HG02763 (cell line): ENCODE measurements around the gene ARVCF.

Experiments
- ATAC-seq: cut with Tn5 transposase; IDR thresholded peaks from one replicate; pipeline ENCODE4 v1.9.1; 2021; ENCODE audit warnings: mild to moderate bottlenecking, moderate library complexity; ENCODE audit not compliant: unreplicated experiment

The ARVCF gene

DNA sequence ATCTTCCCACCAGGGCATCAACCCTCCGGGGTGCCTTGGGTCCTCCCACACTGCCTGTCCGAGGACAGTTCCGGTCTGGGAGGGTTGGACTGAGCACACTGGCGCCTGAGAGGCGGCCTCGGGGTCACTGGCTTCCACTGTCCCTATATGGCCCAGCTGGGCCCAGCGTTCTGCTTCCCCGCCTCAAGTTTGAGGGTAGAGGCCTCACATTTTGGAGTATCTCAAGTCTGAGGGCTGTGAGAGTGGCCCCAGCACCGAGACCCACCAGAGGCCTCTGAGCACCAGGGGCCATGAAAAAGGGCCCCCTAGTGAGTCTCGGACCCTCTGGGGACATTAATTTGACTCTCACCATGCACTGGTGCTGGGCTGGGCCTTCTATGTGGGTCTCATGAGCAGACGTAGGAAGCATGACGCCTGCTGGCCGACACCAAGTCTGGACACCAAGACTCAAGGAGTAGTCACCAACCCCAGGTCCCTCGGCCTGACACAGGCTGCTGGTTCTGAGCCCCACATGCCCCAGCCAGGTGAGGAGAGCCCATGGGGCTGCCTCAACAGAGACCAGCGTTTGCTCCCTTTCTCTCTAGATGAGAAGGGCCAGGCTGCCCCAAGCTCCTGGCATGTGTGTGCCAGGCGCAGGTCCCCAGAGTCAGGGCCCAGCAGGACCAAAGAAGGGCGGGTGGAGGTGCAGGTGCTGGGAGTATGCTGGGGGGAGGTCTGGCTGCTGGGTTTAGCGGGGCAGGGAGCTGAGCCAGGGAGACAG lies 27.5 kb downstream of the ARVCF start:
- ATAC-seq = no peak

DNA sequence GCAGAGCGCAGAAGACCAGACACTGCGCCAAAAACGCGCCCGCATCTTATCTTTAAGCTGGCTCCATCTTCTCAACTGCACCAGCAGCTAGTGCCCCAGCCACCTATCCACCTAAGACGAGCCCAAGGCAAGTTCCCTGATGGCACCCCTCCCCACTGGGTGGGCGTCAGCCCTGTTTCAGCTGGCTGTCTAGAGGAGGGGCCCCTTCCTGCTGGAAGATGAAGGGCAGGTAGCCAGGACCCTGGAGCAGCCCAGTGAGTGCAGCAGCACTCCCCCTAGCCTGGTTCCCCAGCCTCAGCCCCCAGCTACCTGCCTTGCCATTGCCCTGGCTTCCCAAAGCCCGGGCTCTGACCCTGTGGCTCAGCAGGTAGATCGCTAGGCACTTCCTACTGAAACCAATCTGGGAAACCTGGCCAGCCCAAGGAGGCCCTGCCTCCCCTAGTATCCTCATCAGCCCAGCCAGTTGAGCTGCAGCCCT lies 28.3 kb downstream of the ARVCF start:
- ATAC-seq = no peak

DNA sequence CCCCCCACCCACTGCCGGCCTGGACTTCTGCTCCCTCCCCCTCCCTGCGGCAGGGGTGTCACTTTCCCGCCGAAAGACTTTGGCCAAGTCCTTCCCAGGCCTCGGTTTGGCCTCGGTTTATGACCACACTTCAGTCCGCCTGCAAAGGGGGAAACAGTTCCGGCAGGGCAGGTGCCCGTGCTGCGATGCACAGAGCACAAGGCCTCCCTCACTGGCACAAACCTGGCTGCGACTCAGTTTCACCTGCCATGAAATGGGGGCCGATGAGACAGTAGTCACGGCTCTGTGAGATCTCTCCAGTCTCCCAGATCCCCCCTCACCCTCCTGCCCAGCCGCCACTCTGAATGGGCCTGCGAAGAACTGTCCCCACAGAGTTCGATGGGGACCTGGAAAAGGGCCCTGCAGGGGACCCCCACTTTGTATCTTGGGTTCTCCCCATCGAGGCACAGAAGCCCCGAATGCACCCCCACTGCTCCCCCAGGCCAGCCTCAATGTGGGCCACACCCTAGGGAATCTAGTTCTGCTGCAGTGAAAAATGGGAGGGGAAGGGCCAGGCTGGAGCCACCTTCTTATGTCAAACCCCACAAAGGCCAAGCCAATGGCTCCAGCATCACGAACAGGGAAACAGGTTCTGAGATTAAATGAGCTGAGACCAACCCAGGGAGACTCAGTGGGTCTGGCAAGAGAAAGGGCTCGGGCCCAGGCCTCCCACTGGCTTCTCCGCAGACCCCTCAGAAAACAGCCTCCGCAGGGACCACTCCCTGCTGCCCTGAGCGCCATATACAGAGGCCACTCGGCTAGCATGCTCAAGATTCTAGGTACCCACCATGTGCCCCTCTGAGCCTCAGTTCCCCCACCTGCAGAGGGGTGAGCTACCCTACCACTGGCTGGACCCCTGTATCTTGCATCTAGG lies 29.0 kb downstream of the ARVCF start:
- no peak for ATAC-seq

DNA sequence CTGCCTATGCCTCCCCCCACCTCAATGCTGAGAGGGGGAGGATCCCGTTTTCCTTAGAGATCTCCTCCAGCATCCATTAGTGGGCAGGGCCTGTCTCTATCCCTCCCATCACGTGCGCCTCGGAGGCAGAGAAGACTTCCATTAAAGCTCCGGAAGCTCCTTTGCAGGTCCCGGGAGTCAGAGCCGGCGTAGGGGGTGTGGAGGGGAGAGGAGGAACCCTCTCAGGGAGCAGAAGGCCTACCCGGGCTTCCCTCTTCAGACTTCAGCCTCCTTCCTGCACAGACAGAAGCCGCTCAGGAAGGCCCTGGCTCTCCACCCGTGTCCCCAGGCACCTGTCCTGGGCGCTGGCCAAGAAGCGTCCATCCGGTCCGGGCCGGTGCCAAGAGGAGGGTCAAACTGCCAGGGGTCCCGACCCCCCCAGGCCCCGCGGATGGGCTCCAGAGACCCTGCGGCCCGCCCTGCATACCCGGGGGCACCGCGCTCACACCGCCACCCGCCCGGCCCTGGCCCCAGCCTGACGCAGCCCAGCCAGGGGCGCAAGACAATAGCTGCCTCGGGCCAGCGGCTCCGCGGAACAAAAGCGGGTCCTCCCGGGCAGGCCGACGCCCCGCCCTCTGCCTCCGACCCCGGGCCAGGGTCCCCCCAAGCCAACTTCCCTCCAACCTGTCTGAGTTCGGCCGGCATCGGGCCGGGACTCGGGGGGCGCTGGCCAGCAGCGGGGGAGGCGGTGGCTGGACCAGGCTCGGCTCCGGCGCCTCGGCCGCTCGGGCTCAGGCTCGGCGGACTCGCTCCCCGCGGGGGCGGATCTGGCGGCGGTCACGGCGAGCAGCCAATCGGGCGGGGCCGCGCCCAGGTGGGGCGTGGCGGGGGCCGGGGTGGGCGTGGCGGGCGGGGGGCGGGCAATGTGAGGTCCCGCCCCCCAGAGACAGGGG lies 29.9 kb downstream of the ARVCF start:
- no peak for ATAC-seq

DNA sequence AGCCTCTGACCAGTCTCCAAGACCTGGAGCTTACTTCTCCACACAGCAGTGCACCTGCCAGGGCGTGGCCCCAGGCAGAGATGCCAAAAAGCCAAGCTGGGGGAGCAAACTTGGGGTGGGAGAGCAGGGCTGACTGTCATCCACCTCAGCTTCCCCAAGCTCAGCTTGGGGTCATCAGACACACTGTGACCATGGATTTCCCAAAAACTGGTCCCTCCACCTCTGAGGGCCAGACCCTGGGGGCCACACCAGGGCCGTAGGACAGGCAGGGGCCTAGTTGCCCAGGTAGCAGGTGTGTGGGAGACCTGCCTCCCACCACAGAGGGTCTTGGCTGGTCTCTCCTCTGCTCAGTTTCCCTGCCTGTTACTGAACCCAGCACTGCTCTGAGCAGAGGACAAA lies 30.6 kb downstream of the ARVCF start:
- no peak for ATAC-seq

DNA sequence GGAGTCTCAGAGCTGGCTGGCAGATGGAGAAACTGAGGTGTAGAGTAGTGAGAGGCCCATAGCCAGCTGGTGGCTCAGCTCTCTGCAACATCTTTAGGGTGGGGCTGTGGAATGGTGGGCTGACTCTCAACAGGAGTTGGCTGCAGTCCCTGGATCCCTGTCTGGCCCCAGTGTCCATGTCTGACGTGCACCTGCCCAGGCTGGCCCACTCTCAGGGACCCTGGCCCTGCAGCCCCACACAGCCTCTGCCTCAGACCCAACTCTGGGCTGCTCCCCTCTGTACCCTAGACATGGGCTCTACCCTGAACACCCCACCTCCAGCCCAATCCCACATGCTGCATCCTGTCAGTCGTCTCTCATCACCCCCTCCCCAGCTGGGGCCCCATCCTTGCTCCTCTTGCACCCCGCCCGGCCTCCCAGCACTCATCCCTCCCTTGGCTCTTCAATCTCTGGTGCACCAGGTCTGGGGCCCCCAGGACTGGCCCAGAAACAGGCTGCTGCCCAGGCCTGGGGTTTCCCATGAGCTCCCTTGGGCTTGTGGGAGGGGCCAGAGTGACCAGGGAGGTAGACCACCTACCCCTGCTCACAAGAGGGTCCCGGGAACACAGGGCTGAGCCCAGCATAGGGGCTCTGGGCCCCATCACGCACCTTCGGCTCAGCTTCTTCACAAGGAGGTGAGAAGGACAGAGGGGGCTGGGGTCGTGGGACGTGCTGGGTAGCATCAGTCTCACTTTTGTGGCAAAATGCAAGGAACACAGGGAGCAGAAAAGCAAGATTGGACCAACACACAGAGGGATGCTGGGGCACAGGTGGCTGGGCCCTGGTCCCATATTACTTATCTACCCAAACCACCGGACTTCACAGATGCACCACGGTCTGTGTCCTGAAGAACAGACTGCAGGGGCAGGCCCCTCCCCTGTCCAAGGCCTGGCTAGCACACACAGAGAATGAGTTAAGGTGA lies 31.5 kb downstream of the ARVCF start:
- ATAC-seq = no peak

DNA sequence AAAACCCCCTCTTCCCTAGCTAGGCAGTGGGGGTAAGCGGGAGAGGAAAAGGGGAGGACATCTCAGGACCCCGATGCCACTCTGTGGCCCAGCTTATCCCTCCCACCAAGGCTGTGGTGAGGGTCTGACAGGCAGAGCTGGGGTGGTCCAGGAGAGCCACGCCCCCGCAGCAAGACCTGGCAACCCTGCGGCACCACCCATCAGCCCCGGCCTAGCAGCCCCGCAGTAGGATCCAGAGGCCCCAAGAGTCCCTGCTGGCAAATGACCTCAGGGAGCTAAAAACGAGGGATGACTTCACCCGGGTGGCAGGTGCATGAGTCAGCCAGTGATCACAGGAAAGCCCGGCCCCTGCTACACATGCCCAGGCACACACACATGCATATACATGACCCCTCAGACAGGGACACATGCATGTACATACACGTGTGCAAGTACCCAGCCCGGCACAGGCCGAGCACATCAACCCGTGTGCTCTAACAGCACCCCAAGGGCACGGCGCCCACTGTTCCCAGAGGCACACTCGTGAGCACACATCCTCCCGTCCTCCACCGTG lies 32.3 kb downstream of the ARVCF start:
- ATAC-seq = no peak

DNA sequence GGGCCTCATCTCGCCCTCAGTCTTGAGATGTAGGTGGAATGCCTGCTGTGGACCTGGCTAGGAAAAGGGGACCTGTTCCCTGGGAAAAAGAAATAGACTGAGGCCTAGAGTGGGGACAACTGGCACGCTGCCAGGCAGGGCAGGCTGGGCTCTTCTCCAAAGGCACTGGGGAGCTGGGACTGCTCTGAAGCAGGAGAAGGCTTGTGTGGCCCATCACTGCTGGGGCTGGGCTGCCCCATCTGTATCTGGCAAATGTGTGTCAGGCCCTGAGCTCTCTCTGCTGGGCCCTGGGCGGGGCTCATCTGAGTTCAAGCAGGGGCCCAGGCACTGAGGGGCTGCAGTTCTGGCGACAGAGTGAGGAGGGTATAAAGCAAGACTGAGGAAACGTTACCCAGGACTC lies 32.9 kb downstream of the ARVCF start:
- ATAC-seq = no peak

DNA sequence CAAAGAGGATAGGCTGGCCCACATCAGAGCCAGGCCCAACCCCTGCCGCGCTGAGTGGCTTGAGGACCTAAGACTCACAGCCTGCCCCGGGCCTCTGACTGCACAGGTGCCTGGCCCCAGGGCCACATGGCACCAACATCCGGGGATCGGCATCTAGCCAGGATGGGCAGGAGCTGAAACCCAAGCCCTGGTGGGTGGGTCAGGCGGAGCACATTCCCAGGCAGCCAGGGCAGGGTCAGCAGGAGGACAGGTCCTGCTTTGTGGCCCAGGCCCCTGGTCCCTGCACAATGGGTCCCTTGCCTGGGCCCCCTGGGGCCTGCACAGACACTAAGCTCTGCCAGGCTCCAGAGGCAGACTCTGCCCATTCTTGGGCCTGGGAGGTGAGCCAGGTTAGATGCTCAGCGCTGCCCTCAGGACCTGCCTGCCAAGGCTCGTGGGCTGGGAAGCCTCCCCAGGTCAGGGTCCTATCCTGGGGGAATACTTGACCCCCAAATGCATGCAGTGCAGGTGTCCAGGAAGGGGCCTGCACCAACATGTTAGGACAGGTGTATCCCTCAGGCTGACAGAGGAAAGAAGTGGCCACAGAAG lies 33.5 kb downstream of the ARVCF start:
- ATAC-seq = no peak

DNA sequence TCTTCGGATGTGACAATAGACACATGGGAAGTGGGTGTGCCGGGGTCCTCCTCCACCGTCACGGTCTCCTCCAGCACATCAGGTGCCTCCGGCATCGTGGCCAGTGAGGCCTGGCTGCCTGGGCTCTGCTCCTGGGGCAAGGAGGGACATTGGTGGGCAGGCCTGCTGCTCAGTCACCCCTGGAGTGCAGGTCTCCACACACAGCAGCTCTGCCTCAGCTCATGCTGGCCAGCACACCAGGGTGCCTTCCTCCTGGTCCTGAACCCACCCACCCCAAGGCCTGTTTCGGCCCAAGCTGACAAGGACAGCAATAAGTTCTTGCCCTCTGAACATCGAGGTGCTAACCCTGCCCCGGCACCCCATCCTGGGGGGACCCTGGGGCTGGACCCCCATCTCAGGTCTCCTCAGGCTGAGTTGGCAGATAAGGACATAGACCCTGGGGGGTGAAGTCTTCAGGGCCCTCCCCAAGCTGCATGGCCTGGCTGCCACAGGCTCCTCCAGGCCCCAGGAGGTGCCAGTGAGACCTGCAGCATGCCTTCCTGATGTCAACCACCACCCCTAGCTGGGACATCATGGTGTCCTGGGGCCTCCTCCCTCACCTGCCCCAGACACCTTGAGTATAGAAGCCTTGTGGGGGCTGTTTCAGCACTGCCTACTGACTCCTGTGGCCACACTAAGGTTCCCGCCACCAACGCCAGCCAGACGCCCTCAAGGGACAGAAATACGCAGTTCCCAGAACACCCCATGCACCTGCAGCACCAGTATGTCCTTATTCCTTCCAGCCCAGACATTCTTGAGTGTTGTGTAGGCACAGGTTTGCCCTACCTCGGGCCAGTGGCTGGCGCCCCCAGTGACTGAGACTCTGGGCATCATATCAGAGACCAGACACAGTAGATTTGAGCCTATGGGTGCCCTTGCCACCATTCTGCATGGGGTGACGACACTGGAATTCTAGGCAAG lies 34.4 kb downstream of the ARVCF start:
- ATAC-seq = no peak

DNA sequence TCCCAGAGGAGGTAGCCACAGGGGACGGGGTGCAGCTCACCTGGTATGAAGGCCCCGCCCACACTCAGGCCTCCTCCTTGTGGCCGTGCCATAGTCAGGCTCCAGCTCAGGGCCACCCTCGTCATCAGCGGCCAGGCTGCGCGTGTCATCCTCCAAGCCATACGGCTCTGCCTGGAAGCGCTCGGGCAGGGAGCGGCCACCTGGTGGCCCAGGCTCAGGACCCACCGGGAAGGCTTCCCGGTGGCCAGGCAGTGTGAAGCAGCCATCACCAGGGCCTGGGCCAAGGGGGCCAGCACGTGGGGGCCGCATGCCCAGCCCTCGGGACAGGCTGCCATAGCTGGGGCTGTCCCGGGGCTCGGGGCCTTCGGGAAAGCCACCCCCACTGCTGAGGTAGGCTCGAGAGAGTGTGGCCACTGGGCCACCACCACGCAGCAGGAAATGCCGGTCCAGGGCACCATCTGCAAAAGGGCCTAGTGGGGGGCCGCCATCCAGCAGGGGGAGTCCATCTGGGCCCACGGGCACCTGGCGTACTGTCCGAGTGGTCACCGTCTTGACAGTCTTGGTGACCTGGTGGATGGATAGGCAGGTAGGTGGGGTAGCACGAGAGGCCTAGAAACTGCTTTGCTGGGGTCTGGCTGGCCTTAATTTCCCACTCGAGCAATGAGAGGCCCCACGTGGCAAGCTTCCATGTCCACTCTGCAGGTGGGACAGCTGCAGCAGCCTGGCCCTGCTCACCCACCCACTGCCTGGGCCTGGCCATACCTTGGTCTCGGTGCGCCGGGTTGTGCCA lies 35.3 kb downstream of the ARVCF start:
- no peak for ATAC-seq

DNA sequence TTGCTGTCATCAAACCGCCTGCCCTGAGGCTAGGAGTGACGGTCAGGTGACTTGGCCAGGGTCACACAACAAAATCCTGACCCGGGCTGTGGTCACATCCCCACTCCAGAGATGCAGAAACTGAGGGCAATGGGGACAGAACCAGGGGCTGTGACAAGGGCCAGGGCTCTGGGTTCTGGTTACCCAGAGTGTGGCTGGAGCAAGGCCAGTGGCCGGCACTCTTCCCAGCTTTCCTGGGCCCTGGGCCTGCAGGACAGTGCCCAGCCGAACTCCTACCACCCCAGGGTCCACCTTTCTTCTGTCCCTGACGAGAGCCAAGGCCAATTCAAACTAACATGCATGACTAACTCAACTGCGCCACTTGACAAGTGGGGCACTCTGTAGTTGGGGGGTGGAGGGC lies 35.9 kb downstream of the ARVCF start:
- no peak for ATAC-seq

DNA sequence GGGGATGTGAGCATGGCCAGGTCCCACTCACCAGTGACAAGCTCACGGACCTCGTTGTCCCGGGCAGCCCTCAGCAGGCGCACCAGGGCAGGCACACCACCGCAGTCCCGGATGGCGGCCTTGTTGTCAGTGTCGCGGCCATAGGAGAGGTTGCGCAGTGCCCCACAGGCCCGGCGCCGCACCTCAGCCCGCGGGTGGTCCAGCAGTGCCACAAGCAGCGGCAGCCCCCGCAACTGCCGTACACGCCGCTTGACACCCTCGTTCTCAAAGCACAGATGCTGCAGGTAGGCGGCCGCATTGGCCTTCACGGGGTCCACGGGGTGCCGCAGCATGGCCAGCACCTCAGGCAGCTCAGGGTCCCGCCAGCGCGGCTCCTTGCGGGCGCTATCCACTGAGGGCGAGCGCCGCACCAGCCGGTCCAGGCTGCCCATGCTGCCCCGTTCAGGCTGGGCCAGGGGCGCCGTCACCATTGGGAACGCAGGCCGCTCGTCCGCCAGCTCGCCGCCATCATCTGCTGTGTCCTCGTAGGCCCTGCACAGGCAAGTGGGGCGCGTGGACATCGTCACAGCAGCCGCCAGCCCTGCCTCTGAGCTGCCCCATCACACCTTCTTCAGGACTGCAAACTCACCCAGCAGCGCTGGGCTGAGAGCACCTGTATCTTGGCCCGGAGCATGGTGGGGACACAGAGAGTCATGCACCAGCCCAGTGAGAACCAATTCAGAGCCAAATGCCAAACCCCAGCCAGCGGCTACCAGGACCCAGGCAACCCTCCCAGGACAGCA lies 36.7 kb downstream of the ARVCF start:
- no peak for ATAC-seq

DNA sequence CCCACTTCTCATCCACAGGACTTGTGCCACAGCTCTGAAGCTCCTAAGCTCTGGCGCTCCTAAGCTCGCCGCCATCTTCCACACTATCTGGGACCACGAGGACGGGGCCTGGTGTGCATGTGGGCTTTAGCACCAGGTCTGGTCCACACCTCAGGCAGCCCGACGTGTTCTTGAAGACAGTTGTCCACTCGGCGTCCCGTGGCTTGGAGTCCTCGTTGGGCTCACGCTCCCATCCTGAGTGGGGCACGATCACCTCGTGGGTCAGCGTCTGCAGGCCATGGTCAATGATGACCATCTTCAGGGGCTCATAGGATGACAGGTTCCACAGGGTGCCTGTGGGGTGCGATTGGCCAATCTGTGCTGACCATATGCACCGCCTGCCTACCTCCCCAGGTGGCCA lies 37.9 kb downstream of the ARVCF start:
- no peak for ATAC-seq

DNA sequence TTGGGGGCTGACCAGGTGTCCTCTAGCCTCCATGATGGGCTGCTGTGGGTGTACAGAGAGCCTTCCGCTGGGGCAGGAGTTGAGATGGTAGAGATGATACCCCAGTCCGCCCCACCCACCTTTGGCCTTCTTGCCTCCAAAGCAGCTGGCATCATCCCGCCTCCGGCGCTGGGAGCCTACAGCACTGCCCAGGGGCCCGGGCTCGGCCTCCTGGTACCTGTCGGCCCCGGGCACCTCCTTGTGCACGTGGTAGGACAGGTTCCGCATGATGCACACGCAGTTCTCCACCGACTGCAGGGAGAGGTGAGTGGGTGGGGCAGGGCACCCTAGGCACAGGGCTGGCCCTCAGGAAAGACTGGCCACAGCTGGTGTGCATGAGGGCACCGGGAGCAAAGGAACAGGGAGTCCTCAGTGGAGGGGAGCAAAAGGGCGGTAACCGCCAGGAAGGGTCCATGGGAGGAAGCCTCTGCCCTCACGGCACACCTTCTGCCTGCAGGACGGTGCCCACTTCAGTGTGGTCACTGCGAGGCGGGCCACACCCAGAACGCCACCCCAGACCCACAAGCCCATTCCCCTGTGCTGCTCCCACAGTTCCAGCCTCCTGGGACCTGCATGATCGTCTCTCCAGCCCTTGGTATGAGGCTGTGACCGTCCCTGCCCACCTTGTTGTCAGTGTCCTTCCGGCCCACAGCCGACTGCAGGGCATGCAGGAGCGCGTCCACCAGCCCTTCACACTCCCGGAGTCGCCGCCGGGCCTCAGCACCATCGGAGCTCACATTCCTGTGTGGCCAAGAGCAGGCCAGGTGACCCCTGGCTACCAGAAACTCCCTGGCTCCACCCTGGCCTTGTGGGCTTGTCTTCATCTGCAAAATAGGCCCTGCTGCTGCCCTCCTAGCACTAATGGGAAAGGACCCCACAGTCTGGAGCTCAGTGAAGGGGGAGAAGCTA lies 39.1 kb downstream of the ARVCF start:
- ATAC-seq = no peak
